GM12878 (cell line): Measurements from ENCODE around the gene POU2F3.

Source experiments
- EP300 ChIP-seq, 2 experiments: fragments of 150-350 bp in 1 of 2; IDR thresholded peaks; 2 replicates each; pipeline ENCODE4 v1.6.1; 2011 to 2012; ENCODE audit warnings: low read depth in 2 of 2, low read length in 2 of 2, borderline replicate concordance in 1 of 2, improper control_type of control experiment in 1 of 2, inconsistent platforms in 1 of 2; ENCODE audit not compliant: control insufficient read depth in 1 of 2
- POLR2A ChIP-seq: IDR thresholded peaks from 2 replicates; pipeline ENCODE4 v1.6.1; 2011; ENCODE audit warnings: low read depth, mild to moderate bottlenecking, low read length
- RFX5 ChIP-seq: IDR thresholded peaks from 2 replicates; pipeline ENCODE4 v1.6.1; 2011; ENCODE audit warnings: low read depth, low read length, improper control_type of control experiment
- TF ChIP-seq, protein P1 (sequence below): fragments of 450-650 bp; IDR thresholded peaks from 2 replicates; pipeline ENCODE4 v1.6.1; 2014; ENCODE audit warnings: mild to moderate bottlenecking

- TF ChIP-seq EP300 (IDR thresholded peaks at IDR 0.05; ENCODE audit: borderline replicate concordance in 1 of 2, control insufficient read depth in 1 of 2, low read depth in 2 of 2, low read length in 2 of 2) (no peak), RFX5 (no peak), POLR2A (no peak)
- TF ChIP-seq, protein P1, sequence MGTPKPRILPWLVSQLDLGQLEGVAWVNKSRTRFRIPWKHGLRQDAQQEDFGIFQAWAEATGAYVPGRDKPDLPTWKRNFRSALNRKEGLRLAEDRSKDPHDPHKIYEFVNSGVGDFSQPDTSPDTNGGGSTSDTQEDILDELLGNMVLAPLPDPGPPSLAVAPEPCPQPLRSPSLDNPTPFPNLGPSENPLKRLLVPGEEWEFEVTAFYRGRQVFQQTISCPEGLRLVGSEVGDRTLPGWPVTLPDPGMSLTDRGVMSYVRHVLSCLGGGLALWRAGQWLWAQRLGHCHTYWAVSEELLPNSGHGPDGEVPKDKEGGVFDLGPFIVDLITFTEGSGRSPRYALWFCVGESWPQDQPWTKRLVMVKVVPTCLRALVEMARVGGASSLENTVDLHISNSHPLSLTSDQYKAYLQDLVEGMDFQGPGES = no peak
Observed at GRCh38 chr11:120239713-120240640, at the start of gene POU2F3.
